Astrocyte (in vitro differentiated cells and primary cell): ENCODE data around the gene DNLZ. TPM values are rescaled to one million over a fixed set of nuclear protein-coding genes. Genes with fewer than 3 reads are reported as not detected.

Experiments
- DNase-seq: peaks from one replicate; pipeline ENCODE4 v3.0.0-alpha.2; 2010; ENCODE audit warnings: low read depth
- FAIRE-seq: peaks from 2 replicates; lab custom pipeline; 2011; peaks lifted over from hg19 to GRCh38; lab: Jason Lieb, UNC
- H2AFZ ChIP-seq: 2 replicates; pipeline ENCODE4 v1.6.0; 2012; ENCODE audit warnings: low read depth, low read length, inconsistent platforms
- H3K27ac ChIP-seq: 2 replicates; pipeline ENCODE4 v1.5.1; 2011; ENCODE audit warnings: low read depth, low read length, inconsistent platforms
- H3K27me3 ChIP-seq: 2 replicates; pipeline ENCODE4 v1.6.0; 2011; ENCODE audit warnings: low read length, inconsistent platforms; ENCODE audit not compliant: insufficient read depth
- H3K36me3 ChIP-seq: 2 replicates; pipeline ENCODE4 v1.5.1; 2011; ENCODE audit warnings: low read length, inconsistent platforms; ENCODE audit not compliant: insufficient read depth
- H3K4me1 ChIP-seq: 2 replicates; pipeline ENCODE4 v1.5.1; 2011; ENCODE audit warnings: low read length, inconsistent platforms; ENCODE audit not compliant: insufficient read depth
- H3K4me2 ChIP-seq: 2 replicates; pipeline ENCODE4 v1.6.0; 2012; ENCODE audit warnings: low read length, inconsistent platforms
- H3K4me3 ChIP-seq: 2 replicates; pipeline ENCODE4 v1.5.1; 2011; ENCODE audit warnings: low read depth, mild to moderate bottlenecking, low read length, inconsistent platforms; ENCODE audit not compliant: insufficient read depth
- H3K79me2 ChIP-seq: 2 replicates; pipeline ENCODE4 v1.6.0; 2012; ENCODE audit warnings: mild to moderate bottlenecking, low read length, inconsistent platforms; ENCODE audit not compliant: insufficient read depth
- H3K9ac ChIP-seq: 2 replicates; pipeline ENCODE4 v1.6.0; 2012; ENCODE audit warnings: mild to moderate bottlenecking, low read length, inconsistent platforms
- H3K9me3 ChIP-seq: 2 replicates; pipeline ENCODE4 v1.5.1; 2012; ENCODE audit warnings: low read depth, mild to moderate bottlenecking, low read length, inconsistent platforms; ENCODE audit not compliant: insufficient read depth
- H4K20me1 ChIP-seq: 2 replicates; pipeline ENCODE4 v1.6.0; 2012; ENCODE audit warnings: low read length, inconsistent platforms; ENCODE audit not compliant: insufficient read depth
- H3K27ac Mint-ChIP-seq: one replicate; pipeline ENCODE4 v1.8.0; 2021; ENCODE audit warnings: mild to moderate bottlenecking, mixed read lengths; ENCODE audit not compliant: unreplicated experiment
- H3K27me3 Mint-ChIP-seq: one replicate; pipeline ENCODE4 v1.8.0; 2021; ENCODE audit warnings: low read depth, mixed read lengths; ENCODE audit not compliant: unreplicated experiment
- H3K36me3 Mint-ChIP-seq: one replicate; pipeline ENCODE4 v1.8.0; 2021; ENCODE audit warnings: low read depth, mixed read lengths; ENCODE audit not compliant: unreplicated experiment
- H3K4me1 Mint-ChIP-seq: one replicate; pipeline ENCODE4 v1.8.0; 2021; ENCODE audit warnings: low read depth, mixed read lengths; ENCODE audit not compliant: unreplicated experiment
- H3K4me3 Mint-ChIP-seq: one replicate; pipeline ENCODE4 v1.8.0; 2021; ENCODE audit warnings: mild to moderate bottlenecking, moderate library complexity, mixed read lengths; ENCODE audit not compliant: unreplicated experiment
- H3K9me3 Mint-ChIP-seq: one replicate; pipeline ENCODE4 v1.8.0; 2021; ENCODE audit warnings: mild to moderate bottlenecking, mixed read lengths; ENCODE audit not compliant: unreplicated experiment
- EZH2 ChIP-seq: IDR thresholded peaks from 2 replicates; pipeline ENCODE4 v1.6.1; 2012; ENCODE audit warnings: mild to moderate bottlenecking, low read length, inconsistent platforms; ENCODE audit not compliant: insufficient read depth
- total RNA-seq: library from RNA; stranded (reverse); gene quantifications from 2 replicates; pipeline ENCODE4 v1.2.1, GENCODE V29; 2021
- TF ChIP-seq, protein P1 (sequence below): IDR thresholded peaks from 2 replicates; pipeline ENCODE4 v1.5.1; 2011; ENCODE audit warnings: low read depth, mild to moderate bottlenecking, inconsistent platforms, low read length, moderate library complexity; ENCODE audit not compliant: insufficient read depth

The DNLZ gene
- total RNA-seq, 1 donor from 2014 or later, result 17.4 TPM

DNA sequence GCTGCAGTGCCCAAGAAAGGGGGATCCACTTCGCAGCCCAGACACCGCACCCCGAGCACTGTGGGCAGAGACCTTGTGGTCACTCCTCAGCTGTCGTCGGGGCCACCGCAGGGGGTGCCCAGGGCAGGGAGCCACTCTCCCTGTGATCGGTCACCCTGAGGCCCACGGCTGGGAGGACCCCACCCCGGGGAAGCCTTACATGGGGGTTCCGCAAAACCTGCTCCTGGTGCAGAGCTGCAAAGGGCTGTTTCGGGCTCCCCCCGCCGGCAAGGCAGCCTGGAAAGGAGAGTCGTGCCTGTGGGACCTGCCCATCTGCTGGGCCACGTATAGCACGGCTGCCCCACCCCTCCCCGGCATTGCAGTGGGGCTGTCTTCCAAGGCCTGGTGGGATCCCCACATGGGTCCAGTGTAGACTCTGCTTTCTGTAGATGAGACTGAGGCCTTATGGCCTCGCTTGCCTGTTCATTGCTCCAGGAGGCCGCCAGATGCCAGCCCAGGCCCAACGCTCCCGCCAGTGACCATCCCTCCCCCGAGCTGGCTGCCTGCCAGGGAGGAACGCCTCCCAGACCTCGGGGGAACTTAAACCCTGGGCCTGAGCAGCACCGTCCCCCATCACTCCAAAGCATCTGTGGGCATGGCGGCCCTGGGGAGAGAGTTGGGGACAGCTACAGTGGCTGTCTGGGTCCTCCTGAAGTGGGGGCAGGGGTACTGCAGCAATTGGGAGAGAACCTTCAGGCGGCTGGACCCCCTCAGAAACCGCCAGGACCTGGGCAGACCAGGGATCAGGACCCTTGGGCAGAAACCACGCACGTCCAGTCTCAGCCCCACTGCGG is 1.6 kb upstream of the DNLZ start:
- H3K4me2 ChIP-seq, result no peak overlapping the region
- H3K4me1 Mint-ChIP-seq, result no peaks in the 10 kb centered on the region
- H3K9me3 ChIP-seq, result no peaks in the 10 kb centered on the region
- H3K9me3 Mint-ChIP-seq, result no peaks in the 10 kb centered on the region
- no peak overlapping the region for H3K9ac ChIP-seq
- no peaks in the 10 kb centered on the region for H3K27me3 Mint-ChIP-seq
- H3K36me3 ChIP-seq, result no peaks in the 10 kb centered on the region
- FAIRE-seq (no peak), DNase-seq (no peak)
- peaks cover 17% of the 10 kb centered on the region for H4K20me1 ChIP-seq
- H3K27me3 ChIP-seq, result no peaks in the 10 kb centered on the region
- H3K4me3 Mint-ChIP-seq, result peak overlapping the region; percentile 54
- no peak overlapping the region for H2AFZ ChIP-seq
- no peak overlapping the region for H3K4me3 ChIP-seq
- H3K36me3 Mint-ChIP-seq, result no peaks in the 10 kb centered on the region
- peaks cover 22% of the 10 kb centered on the region for H3K4me1 ChIP-seq
- no peak overlapping the region for H3K27ac ChIP-seq
- H3K79me2 ChIP-seq, result peaks cover 10% of the 10 kb centered on the region
- H3K27ac Mint-ChIP-seq, result no peak overlapping the region
- TF ChIP-seq, protein P1, sequence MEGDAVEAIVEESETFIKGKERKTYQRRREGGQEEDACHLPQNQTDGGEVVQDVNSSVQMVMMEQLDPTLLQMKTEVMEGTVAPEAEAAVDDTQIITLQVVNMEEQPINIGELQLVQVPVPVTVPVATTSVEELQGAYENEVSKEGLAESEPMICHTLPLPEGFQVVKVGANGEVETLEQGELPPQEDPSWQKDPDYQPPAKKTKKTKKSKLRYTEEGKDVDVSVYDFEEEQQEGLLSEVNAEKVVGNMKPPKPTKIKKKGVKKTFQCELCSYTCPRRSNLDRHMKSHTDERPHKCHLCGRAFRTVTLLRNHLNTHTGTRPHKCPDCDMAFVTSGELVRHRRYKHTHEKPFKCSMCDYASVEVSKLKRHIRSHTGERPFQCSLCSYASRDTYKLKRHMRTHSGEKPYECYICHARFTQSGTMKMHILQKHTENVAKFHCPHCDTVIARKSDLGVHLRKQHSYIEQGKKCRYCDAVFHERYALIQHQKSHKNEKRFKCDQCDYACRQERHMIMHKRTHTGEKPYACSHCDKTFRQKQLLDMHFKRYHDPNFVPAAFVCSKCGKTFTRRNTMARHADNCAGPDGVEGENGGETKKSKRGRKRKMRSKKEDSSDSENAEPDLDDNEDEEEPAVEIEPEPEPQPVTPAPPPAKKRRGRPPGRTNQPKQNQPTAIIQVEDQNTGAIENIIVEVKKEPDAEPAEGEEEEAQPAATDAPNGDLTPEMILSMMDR, result no peak
- TF ChIP-seq EZH2, result no peak

DNA sequence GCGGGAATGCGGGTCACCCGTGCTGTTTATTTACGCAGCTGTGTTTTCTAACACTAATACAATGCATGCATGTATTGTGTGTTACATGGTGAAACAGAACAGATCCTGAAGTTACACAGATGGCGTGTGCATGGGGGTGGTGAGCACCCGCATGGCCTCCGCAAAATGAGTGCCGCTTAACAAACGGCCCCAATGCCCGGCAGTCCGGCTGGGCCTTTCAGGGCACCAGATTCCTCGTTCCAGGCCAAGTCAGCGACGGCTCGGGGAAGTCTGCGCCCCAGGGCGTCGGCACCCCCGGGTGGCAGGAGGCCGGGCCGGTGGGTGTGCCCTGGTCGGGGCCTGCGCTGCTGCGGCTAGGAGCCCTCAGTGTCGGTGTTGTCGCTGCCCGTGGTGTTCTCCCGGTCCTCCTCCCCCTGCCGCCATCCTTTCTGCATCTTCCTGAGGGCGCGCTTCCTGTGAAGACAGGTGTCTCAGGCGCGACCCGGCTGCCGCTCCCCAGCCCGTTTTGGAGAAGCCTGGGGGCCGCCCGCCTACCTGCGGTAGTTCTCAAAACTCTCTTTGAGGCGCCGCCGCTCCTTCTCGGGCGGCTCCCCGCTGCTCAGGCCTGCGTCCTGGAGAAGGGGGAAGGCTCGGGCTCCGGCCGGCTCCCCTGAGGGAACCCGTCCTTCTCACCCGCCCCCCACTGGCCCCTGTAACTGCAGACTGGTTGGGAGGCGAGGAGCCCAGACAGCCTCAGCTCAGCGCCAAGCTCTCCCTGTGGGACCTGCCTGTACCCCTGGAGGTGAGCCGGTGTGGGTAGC is 605 bp upstream of the DNLZ start:
- Mint-ChIP-seq H3K27me3 (no peaks in the 10 kb centered on the region), H3K36me3 (no peaks in the 10 kb centered on the region), H3K27ac (peak overlapping the region; percentile 26), H3K4me3 (peak overlapping the region; percentile 74), H3K9me3 (no peaks in the 10 kb centered on the region), H3K4me1 (peaks cover 2% of the 10 kb centered on the region)
- no peaks in the 10 kb centered on the region for H3K36me3 ChIP-seq
- H3K27ac ChIP-seq, result no peak overlapping the region
- no peak overlapping the region for H3K4me3 ChIP-seq
- TF ChIP-seq, protein P1, result no peak
- no peak for TF ChIP-seq EZH2
- peaks cover 10% of the 10 kb centered on the region for H3K79me2 ChIP-seq
- no peak overlapping the region for H3K9ac ChIP-seq
- H3K9me3 ChIP-seq, result no peaks in the 10 kb centered on the region
- H2AFZ ChIP-seq, result no peak overlapping the region
- FAIRE-seq, result no peak
- no peaks in the 10 kb centered on the region for H3K27me3 ChIP-seq
- H3K4me2 ChIP-seq, result peak overlapping the region; percentile 85
- DNase-seq, result no peak
- H4K20me1 ChIP-seq, result peaks cover 21% of the 10 kb centered on the region
- H3K4me1 ChIP-seq, result peaks cover 22% of the 10 kb centered on the region
